GM19240 (cell line): ENCODE results near the gene OR2A2.
"Not testable (repeated sequence)": the region's sequence is repeated elsewhere in the genome, so short reads cannot be mapped to it uniquely, and the experiment has no call there.

Experiments
- DNase-seq: peaks from one replicate; pipeline ENCODE4 v3.0.0; 2011; ENCODE audit warnings: low spot score; ENCODE audit not compliant: insufficient read length

Gene OR2A2, protein sequence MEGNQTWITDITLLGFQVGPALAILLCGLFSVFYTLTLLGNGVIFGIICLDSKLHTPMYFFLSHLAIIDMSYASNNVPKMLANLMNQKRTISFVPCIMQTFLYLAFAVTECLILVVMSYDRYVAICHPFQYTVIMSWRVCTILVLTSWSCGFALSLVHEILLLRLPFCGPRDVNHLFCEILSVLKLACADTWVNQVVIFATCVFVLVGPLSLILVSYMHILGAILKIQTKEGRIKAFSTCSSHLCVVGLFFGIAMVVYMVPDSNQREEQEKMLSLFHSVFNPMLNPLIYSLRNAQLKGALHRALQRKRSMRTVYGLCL

DNA sequence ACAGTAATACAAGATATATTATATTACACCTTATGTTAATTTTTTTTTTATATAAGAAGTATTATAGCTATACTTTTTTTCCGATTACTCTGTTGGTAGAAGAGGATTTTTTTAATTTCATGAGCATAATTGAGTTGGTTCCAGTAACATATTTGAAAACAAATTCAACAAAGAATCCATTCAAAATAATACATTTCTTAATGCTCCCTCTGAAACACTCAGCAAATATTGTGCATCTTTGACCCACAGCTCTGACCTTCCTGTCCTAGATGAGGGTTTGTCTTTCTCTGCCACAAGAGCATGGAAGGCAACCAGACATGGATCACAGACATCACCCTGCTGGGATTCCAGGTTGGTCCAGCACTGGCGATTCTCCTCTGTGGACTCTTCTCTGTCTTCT, at the start of gene OR2A2:
TSS of gene OR2A2 (plus strand) at position 301 of the 400 bp plus-strand sequence. CDS start at position 301, 0 bp downstream.
- no peak for DNase-seq

DNA sequence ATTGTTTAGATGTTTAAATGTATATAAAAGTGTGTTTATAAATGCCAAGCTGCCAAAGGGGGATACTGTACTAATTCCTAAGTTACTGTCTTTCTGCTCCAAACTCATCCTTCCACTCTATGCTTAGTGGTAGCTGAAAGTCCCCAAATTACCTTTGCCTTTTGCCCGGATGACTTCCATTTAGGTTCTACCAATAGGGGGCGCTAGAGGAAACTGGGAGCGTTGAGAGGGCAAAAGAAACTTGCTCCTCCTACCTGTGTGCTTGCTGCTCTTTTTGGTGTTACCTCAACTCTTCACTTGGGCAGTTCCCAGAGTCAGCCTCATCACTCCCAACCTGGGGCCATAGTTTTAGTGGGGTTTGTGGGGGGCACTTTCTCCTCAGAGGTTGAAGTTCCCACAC, 45.7 kb upstream of the OR2A2 start:
- no peak for DNase-seq

DNA sequence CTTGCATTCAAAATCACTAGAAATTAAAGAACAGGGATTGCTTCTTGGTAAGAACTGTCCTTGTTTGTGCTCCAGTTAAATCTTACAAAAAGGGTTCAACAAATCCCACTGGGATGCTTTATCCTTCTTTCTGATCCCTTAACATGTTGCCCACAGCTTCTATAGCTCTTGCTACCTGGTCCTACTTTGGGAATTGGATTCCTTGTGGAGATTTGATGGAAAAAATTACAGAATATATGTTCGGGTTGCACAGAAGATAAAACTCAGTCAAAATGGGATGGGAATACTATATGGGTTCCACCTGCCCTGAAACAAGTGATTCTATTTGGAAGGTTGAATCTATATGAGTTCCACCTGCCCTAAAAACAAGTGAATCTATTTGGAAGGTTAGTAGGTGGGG, 39.9 kb upstream of the OR2A2 start, which contains the start of gene OR2A25:
TSS of gene OR2A25 (plus strand) at position 301 of the 400 bp plus-strand sequence. CDS start 4,409 bp downstream, outside the sequence.
- DNase-seq = no peak

DNA sequence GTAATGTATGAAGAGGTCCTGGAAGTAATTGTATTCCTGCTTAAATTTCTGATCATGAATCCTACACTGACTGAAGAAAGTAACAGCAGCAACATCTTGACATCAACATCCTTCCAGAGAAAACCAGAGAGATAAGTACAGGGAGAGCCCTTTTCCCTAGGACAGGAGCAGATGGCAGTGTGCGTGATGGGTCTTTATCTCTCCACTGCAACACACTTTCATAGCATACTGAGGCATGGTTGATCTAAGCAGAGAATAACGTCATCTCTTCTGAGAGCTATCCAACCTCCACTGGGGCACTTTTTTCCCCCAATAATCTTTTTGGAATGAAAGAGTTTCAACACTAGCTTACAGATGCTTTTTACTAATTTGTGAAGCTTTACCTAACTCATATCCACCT, 39.4 kb upstream of the OR2A2 start:
- DNase-seq = no peak

DNA sequence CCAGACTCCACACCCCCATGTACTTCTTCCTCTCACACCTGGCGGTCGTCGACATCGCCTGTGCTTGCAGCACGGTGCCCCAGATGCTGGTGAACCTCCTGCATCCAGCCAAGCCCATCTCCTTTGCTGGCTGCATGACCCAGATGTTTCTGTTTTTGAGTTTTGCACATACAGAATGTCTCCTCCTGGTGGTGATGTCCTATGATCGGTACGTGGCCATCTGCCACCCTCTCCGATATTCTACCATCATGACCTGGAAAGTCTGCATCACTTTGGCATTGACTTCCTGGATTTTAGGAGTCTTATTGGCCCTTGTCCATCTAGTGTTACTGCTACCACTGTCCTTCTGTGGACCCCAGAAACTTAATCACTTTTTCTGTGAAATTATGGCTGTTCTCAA, 35.0 kb upstream of the OR2A2 start:
- no peak for DNase-seq

DNA sequence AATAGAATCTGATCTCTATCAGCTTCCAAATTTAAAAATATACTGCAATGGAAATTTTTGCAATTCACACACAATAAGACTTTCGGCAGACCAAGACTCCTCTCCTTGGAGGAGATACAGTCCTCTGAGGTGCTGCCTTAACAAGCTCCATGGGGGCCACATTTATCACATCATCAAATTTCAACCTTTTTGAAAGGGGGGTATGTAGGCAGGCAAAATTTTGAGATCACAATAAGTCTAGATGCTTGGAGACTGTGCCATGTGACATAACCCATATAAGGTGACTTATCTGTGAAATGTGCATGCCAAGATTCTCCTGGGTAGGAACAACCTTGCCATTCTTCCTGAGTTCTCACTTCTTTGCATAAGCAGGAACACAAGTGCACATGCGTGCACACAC, 23.4 kb upstream of the OR2A2 start, which contains the start of gene OR2A12:
TSS of gene OR2A12 (plus strand) at position 301 of the 400 bp plus-strand sequence. CDS start 8,830 bp downstream, outside the sequence.
- DNase-seq = no peak

DNA sequence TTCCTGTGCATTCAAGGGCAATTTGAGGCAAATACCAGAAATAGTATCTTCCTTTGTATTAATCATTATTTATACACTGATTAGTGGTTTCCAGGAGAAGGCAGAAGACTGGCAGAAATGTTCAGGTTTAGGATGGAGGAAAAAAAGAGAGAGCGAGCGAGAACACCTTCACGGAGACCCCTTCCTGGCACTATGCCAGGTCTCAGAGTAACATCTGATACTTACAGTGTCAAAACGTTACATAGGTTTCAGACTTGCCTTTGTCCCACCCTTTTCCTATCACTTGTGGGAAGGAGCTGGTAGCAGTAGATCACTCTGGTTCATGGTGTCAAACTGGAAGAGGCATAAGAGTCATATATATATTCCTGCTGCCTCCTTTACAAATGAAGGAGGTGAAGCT, 22.7 kb upstream of the OR2A2 start:
- DNase-seq = no peak

DNA sequence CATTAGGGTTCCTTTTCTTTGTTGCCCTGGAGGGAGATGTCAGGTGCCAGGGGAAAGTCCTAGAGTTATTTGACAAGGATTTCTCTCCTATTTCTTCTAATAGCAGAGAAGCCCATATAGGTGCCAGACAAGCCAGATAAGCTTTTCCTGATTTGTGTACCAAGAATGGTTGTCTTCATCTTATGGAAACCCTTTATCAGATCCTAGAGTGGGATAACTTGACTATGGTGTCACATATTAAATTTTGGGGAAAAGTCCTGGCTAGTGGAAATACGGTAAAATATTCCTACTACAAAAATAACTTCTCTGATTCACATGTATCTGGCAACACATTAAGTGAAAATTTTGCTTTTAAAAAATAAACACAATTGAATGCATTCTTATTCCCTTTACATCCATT, 22.2 kb upstream of the OR2A2 start:
- DNase-seq = no peak

DNA sequence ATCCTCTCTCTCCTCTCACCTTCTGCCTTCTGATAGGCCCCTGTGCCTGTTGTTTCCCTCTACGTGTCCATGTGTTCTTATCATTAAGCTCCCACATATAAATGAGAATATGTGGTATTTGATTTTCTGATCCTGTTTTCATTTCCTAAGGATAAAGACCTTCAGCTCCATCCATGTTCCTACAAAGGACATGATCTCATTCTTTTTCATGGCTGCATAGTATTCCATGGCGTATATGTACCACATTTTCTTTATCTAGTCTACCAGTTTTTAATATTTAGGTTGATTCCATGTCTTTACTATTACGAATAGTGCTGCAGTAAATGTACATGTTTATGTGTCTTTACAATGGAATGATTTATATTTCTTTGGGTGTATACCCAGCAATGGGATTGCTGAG, 18.7 kb upstream of the OR2A2 start:
- DNase-seq = no peak

DNA sequence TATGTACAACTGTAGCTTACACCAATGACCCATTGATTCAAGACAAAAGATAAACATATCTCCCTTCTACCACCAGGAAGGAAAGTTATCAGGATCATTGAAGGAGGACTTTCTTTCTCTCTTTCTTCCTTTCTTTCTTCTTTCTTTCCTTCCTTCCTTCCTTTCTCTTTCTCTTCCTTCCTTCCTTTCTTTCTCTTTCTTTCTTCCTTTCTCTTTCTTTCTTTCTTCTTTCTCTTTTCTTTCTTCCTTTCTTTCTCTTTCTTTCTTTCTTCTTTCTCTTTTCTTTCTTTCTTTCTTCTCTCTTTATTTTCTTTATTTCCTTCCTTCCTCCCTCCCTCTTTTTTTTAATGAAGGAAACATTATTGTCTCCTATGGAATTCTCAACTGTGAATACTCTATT, 10.6 kb upstream of the OR2A2 start:
- no peak for DNase-seq

DNA sequence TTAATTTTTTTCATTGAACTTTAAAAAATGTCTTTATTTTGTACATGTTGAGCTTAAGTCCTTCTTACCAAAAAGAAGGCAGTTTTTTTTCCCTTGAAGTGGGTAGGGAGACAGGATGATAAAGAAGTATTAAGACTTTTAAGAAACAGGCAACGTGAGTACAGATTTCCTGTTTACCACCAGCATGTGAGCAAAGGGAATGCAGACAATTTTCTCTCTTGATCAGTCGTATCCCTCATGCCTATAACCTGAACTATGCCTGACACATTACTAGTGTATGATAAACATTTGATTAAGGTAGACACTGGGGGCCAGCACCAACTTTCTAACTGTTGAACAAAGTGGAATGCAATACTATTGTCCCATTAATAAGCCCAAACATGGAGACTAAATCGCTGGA, 8.8 kb upstream of the OR2A2 start:
- DNase-seq = no peak

DNA sequence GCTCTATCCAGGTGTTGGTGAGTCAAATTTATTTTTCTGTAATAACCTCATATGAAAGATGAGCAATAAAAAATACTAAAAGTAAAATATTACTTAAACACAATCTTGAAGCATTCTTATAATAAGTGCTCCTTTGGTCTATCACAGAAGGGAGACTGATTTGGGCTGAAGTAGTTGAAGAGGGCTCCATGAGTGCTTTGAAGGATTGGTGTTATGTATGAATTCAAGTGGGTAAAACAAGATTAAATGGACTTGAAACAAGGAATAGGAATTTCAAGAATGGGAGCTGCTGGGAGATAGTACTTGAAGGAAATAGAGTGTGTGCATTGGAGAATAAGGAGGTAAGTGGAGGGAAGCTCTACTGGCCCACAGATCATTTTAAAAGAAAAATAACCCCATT, 7.3 kb upstream of the OR2A2 start:
- DNase-seq = no peak

DNA sequence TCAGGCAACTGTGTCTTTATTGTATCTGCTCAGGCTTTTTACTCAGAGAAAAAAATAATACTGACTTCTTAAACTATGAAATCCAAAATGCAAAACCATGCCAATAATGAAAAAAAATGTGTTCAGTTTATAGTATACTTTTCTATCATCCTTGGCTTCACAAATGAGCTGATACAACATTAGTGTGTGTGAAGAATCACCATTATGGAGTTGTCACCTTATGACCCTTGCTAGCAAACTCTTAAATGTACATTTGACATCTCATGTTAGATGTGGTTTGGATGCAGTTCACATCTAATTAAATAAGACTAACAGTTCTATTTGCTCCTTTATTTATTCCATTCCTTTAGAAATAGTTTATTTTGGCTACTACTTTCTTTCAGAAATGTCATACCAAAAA, 4.2 kb upstream of the OR2A2 start:
- no peak for DNase-seq

DNA sequence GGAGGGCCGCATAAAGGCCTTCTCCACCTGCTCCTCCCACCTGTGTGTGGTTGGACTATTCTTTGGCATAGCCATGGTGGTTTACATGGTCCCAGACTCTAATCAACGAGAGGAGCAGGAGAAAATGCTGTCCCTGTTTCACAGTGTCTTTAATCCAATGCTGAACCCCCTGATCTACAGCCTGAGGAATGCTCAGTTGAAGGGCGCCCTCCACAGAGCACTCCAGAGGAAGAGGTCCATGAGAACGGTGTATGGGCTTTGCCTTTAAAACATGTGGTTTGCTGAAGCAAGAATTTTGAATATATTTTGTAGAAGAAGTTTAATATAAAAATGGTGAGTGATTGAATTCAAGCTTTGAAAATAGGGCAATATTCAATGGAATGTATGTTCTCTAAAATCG, 889 bp downstream of the OR2A2 start:
- DNase-seq = no peak

DNA sequence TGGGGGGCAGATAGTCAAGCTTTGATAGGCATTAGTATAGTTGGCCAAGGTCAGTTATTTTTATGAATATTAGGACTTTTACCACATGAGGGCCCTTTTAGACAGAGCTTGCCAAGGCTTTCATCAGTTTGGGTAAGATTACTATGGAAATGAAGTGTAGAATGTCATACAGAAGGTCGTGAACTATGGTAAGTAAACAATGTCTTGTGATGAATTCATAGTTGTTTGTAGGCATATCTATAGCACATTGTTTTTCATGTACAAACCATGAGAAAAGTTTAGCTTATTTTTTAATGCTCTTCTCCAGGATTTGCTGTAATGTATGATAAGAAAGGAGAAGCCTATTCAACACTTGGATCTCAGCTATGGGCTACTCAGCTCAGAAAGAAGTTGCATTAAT, 4.3 kb downstream of the OR2A2 start:
- DNase-seq = no peak

DNA sequence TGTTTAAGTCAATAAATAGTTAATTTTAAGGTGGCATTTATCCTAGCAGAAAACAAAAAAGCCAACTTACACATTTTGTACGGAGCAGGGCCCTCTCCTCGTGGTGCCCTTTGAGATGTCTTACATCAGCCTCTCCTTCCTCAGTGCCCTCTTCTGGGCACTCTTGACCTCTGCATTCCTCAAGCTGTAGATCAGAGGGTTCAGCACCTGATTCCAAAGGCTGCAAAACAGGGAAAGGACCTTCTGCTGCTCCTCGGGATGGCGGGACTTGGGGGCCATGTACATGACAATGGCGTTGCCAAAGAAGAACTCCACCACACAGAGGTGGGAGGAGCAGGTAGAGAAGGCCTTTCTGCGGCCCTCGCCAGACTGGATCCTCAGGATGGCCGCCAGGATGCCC, 9.0 kb downstream of the OR2A2 start:
- no peak for DNase-seq

DNA sequence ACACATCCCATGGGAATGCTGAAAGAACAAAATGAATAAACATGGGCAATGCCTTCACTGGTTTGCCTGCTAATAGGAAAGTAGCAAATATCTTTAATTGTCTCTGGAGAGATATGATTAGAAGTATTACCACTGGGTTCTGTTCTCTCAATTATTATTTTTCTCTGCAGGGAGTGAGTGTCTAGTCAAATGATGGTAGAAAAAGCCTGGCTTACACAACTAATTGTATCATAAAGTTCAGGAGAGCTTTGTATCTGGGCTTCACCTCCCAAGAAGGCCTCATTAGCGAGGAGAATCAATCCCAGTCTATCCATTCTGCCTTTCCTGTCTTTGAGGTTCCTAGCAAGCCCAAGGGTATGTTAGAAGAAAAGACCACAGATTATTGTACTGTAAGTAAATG, 13.5 kb downstream of the OR2A2 start, which contains the start of gene OR2A14:
TSS of gene OR2A14 (plus strand) at position 301 of the 400 bp plus-strand sequence. CDS start 5,937 bp downstream, outside the sequence.
- DNase-seq = no peak

DNA sequence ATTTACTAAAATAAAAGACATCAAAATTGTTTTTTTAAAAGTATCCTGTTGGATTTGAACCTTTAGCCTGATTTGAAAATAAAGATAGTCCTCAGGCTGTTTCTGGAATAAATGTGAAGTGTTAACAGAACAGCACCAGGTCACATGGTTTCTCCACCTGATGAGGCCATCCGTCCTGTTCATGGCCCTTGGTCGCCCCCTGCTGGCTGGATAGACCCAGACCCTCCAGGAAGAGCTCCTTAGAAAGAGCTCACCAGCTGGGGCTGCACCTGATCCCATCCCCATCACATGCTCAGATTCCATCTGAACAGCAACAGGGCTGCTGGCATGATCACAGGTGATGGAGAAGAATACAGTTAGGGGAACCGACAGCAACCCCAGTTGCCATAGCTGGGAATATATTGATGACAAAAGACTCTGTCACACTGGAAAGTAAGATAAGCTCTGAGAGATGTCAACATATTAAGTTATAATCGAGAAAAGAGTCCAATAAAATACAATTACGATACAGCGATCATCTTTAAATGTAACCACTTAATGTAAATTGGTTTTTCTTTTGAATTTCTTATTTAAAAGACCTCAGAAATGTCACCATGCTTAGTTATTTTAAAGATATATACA, 18.4 kb downstream of the OR2A2 start:
- peak; percentile 60 for DNase-seq

DNA sequence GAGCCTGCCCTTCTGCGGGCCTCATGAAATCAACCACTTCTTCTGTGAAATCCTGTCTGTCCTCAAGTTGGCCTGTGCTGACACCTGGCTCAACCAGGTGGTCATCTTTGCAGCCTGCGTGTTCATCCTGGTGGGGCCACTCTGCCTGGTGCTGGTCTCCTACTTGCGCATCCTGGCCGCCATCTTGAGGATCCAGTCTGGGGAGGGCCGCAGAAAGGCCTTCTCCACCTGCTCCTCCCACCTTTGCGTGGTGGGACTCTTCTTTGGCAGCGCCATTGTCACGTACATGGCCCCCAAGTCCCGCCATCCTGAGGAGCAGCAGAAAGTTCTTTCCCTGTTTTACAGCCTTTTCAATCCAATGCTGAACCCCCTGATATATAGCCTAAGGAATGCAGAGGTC, 20.2 kb downstream of the OR2A2 start:
- DNase-seq = not testable (repeated sequence)

DNA sequence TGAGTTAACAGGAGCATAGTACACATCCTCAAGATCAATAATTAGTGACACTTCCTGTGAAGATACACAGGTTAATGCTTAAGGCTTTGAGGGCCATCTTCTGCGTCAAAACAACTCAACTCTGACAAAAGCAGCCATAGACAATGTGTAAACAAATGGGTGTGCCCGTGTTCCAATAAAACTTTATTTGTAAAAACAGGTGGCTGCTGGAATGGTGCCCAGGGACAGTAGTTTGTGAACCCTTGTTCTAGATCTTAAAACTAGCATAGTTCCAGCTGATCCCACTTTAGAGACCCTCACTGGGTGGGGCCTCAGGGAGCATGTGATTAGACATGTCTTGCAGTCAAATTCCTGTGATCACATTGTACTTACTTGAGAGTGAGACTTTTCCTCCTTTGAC, 21.3 kb downstream of the OR2A2 start:
- no peak for DNase-seq

DNA sequence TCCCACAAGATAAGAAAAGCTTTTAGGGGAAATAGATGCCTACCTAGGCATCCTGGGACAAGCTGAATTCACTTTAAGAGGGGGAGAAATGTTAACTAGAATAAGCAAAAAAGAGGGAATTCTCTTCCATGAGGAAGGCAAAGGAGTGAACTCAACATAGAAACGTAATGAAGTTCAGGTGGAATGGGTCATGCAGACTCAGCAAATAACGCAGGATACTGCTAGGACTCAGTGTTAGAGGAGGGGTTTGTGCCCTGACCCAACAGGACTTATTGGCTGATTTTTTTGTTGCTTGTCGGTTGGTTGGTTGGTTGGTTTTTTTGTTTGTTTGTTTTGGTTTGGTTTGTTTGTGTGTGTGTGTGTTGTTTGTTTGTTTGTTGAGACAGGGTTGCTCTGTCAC, 22.9 kb downstream of the OR2A2 start:
- DNase-seq = no peak

DNA sequence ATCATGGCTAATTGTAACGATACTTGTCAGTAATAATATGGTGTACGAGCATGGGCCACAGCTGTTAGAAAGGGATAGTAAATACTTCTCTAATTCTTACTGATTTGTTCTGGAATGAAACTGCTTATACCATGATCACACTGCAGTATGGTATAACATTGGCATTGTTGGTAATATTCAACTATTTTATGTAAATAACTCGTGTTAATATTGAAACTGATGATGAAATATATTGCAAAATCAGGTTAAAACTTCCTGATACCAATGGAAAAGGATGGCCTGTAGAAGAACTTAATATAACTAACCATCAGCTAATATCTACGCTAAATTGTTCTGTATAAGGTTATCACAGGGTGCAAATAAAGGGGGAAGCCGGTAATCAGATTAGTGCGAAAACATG, 23.9 kb downstream of the OR2A2 start:
- DNase-seq = no peak

DNA sequence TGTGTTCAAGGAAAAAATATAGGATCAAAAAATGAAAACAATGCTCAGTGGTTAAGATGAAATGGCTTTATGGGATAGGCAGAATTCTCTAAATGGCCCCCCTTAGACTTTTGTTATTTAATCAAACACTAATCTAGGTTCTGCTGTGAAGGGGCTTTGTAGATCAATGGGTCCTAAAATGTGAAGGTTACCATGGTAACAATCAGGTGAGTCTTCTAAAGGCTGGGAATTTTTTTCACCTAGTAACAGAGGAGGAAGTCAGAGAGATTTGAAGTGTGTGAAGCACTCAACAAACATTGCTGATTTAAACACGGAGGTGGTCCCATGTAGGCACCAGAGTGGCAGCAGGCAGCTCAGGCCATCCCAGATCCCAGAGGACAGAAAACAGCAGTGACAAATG, 24.7 kb downstream of the OR2A2 start:
- no peak for DNase-seq
